Activated CD4-positive, alpha-beta memory T cell treated with anti-CD3 and anti-CD28 coated beads for 36 hours (primary cell): ENCODE results near the gene SF1. TPM values are rescaled to one million over a fixed set of nuclear protein-coding genes. Genes with fewer than 3 reads are reported as not detected.

Experiments used
- CTCF ChIA-PET: fragments of 350-600 bp; sonication (Branson Sonifier 250); formaldehyde crosslinking; loops from one replicate; lab custom pipeline; 2021; ENCODE audit warnings: antibody characterized with exemption, inconsistent platforms; lab: Charles Lee
- POLR2A ChIA-PET: fragments of 350-600 bp; sonication (Branson Sonifier 250); formaldehyde crosslinking; loops from one replicate; lab custom pipeline; 2021; ENCODE audit warnings: antibody characterized with exemption; lab: Charles Lee
- DNase-seq: peaks from one replicate; pipeline ENCODE4 v3.0.0-alpha.2; 2020
- H3K27ac Mint-ChIP-seq: one replicate; pipeline ENCODE4 v1.8.0; 2021; ENCODE audit warnings: mixed read lengths
- H3K27me3 Mint-ChIP-seq: one replicate; pipeline ENCODE4 v1.8.0; 2021; ENCODE audit warnings: mixed read lengths
- H3K36me3 Mint-ChIP-seq: one replicate; pipeline ENCODE4 v1.8.0; 2021; ENCODE audit warnings: mixed read lengths
- H3K4me1 Mint-ChIP-seq: one replicate; pipeline ENCODE4 v1.8.0; 2021; ENCODE audit warnings: low read depth, mixed read lengths
- H3K4me3 Mint-ChIP-seq: one replicate; pipeline ENCODE4 v1.8.0; 2021; ENCODE audit warnings: mild to moderate bottlenecking, mixed read lengths
- H3K9me3 Mint-ChIP-seq: one replicate; pipeline ENCODE4 v1.8.0; 2021; ENCODE audit warnings: mixed read lengths
- intact Hi-C: fragments of 100-400 bp; cut with micrococcal nuclease; formaldehyde crosslinking; loops from one replicate; pipeline ENCODE4 v1.15.1; 2023
- total RNA-seq, 2 experiments: library from RNA; stranded (reverse); gene quantifications; one replicate each; pipeline ENCODE4 v1.2.3, GENCODE V29; 2021

Gene SF1
- total RNA-seq, 2 experiments from 2014 or later, result 323 to 328 TPM

- intact Hi-C loops, result no loop called here
- Mint-ChIP-seq H3K27ac (no peak overlapping the region), H3K9me3 (no peaks in the 10 kb centered on the region), H3K4me1 (peaks cover 17% of the 10 kb centered on the region), H3K27me3 (no peaks in the 10 kb centered on the region), H3K4me3 (no peak overlapping the region), H3K36me3 (peaks cover 9% of the 10 kb centered on the region)
- CTCF ChIA-PET, result interaction anchor here (0.8 to 1.7 kb wide), 2 partner anchors 10 to 13 kb away, joined by 3 to 6 read pairs; no protein-coding TSS in a partner anchor
- POLR2A ChIA-PET, result interaction anchor here (0.6 kb wide), 1 partner anchor 15 kb away, joined by 3 read pairs; no protein-coding TSS in a partner anchor
- no peak for DNase-seq
Observed at GRCh38 chr11:64757549-64758329, 20.6 kb downstream of the SF1 start.

- Mint-ChIP-seq H3K27me3 (no peaks in the 10 kb centered on the region), H3K9me3 (no peaks in the 10 kb centered on the region), H3K27ac (no peak overlapping the region), H3K36me3 (peaks cover 1% of the 10 kb centered on the region), H3K4me3 (no peak overlapping the region), H3K4me1 (peaks cover 5% of the 10 kb centered on the region)
- DNase-seq, result no peak
- intact Hi-C loops, result no loop called here
- CTCF ChIA-PET, result interaction anchor here (1.3 kb wide), 1 partner anchor 13 kb away, joined by 5 read pairs; no protein-coding TSS in a partner anchor
- POLR2A ChIA-PET, result no interaction called here
Observed at GRCh38 chr11:64755681-64756361, 22.5 kb downstream of the SF1 start.

DNA sequence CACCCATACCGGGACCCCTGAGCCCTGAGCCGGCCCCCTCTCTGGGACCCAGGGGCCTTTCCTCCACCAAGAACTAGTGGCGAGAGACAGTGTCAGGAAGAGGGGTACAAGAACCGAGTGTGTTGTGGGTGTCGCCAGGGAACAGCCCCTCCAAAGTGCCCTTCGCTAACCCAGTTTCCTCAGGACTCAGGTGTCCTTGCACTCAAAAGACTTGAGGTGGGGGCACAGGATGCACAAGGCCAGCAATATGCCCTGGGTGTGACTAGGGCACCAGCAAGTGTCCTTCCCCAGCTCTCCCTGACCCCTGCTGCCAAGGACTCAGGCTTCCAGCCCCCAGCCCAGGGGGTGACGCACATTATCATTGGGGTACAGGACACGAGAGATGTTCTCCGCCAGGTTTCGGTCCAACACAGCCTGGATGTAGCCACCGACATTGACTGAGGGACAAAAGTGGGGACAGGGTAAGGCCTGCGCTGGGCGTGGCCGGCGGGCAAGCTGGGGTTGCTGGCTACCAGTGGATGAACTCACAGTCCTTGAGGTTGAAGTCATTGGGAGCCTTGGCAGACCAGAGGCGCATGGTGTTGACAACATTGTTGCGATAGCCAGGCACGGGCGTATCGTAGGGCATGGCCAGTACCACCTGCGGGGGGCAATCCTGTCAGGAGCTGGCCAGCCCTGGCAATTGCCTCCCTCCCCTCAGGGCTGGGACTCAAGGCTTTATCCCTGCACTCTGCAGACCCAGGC, 23.3 kb downstream of the SF1 start:
- H3K4me1 Mint-ChIP-seq, result peaks cover 5% of the 10 kb centered on the region
- intact Hi-C loops, result no loop called here
- H3K27ac Mint-ChIP-seq, result no peak overlapping the region
- peaks cover 1% of the 10 kb centered on the region for H3K36me3 Mint-ChIP-seq
- H3K4me3 Mint-ChIP-seq, result no peak overlapping the region
- H3K27me3 Mint-ChIP-seq, result no peaks in the 10 kb centered on the region
- no peaks in the 10 kb centered on the region for H3K9me3 Mint-ChIP-seq
- no peak for DNase-seq
- POLR2A ChIA-PET, result no interaction called here
- CTCF ChIA-PET, result interaction anchor here (1.0 to 1.3 kb wide), 2 partner anchors 11 to 12 kb away, joined by 3 to 5 read pairs; partner anchors contain the start of gene RASGRP2

DNA sequence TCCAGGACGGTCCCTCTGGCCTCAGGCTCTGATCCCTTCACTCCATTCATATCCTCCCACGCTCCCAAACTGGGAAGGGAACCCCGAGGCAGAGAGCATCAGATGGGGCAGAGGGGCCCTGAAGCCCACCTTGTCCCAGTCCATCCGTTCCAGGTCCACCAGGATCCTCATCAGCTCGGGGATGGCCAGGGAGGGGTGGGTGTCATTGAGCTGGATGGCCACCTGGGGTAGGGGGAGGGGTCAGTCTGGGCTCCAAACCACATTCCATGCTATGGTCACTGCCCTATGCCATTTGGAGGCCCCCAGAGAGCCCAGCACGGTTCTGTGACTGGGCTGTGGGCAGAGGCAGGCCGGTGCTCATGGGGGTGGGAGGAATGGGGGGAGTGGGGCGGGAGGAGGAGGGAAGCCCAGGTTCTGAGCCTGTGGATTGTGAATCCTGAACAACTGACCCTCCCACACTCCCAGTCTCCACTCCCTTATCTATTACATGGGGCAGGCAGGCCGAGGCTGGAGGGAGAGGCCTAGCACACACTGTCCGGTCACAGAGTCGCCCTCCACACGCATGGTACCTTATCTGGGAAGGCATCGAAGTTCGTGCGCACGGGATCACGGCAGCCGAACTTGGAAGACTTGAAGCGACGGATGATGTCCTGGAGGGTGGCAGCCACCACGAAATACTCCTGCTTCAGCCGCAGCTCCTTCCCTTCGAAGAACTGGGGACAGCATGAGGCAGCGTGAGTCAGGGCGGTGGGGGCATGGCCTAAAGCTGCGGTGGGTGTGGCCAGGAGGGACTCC, 24.0 kb downstream of the SF1 start:
- peaks cover 1% of the 10 kb centered on the region for H3K36me3 Mint-ChIP-seq
- H3K4me3 Mint-ChIP-seq, result no peak overlapping the region
- no peaks in the 10 kb centered on the region for H3K27me3 Mint-ChIP-seq
- no peaks in the 10 kb centered on the region for H3K9me3 Mint-ChIP-seq
- peaks cover 5% of the 10 kb centered on the region for H3K4me1 Mint-ChIP-seq
- no peak overlapping the region for H3K27ac Mint-ChIP-seq
- ChIA-PET POLR2A (no interaction called here), CTCF (interaction anchor here (1.0 to 1.3 kb wide), 2 partner anchors 10 to 12 kb away, joined by 3 to 5 read pairs; partner anchors contain the start of gene RASGRP2)
- intact Hi-C loops, result no loop called here
- DNase-seq, result no peak

DNA sequence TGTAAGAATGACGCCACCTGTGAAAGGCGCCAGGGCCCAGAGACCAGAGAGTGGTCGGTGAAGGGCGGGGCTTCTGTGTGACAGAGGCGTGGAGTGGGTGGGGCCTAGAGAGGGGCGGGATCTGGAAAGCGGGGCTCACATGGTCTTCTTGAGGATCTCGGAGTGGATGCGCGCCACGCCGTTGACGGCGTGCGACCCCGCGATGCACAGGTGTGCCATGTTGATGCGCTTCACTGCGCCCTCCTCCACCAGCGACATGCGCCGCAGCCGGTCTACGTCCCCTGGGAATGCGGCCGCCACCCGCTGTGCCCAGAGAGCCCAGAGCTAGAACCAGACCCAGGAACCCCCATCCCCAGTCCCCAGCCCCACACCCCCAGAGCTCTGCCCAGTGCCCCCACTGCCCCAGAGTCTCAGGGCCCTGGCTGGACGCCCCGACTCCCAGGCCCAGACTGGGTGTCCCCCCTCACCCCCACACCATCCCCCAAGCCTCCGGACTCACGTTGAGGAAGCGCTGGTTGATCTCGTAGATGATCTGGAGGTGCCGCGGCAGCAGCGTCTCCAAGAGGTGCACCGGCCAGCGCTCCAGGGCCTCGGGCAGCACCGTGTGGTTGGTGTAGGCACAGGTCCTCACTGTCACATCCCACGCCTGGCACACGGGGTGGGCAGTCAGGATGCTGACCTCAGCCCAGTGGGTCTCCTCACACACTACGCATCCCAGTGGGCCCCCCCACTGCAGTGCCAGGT, 24.8 kb downstream of the SF1 start:
- DNase-seq, result no peak
- CTCF ChIA-PET, result no interaction called here
- Mint-ChIP-seq H3K27me3 (no peaks in the 10 kb centered on the region), H3K27ac (no peak overlapping the region), H3K4me1 (peaks cover 5% of the 10 kb centered on the region), H3K36me3 (peaks cover 1% of the 10 kb centered on the region), H3K9me3 (no peaks in the 10 kb centered on the region), H3K4me3 (no peak overlapping the region)
- POLR2A ChIA-PET, result no interaction called here
- intact Hi-C loops, result no loop called here

DNA sequence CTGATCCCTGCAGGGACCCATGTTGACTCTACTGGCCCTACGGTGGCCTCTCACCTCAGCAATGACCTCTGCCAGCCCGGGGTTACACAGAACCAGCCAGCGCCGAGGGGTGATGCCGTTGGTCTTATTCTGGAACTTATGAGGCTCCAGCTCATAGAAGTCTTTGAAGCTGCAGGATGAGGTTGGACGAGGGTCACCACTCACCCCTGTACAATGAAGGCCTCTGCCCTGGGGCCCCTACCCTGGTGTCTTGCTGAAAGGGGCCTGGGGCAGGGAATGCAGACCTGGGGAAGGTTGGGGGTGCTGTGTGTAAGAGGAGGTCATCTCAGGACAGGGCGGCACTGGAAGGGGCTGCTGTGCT, 25.3 kb downstream of the SF1 start:
- H3K4me3 Mint-ChIP-seq, result no peak overlapping the region
- ChIA-PET POLR2A (interaction anchor here (0.8 kb wide), 1 partner anchor 11 kb away, joined by 3 read pairs; no protein-coding TSS in a partner anchor), CTCF (no interaction called here)
- H3K27ac Mint-ChIP-seq, result no peak overlapping the region
- DNase-seq, result no peak
- peaks cover 5% of the 10 kb centered on the region for H3K4me1 Mint-ChIP-seq
- no peaks in the 10 kb centered on the region for H3K9me3 Mint-ChIP-seq
- H3K27me3 Mint-ChIP-seq, result no peaks in the 10 kb centered on the region
- peaks cover 1% of the 10 kb centered on the region for H3K36me3 Mint-ChIP-seq
- intact Hi-C loops, result no loop called here

GRCh38 chr11:64752175-64752970, 26.0 kb downstream of the SF1 start:
- Mint-ChIP-seq H3K27me3 (no peaks in the 10 kb centered on the region), H3K4me3 (no peak overlapping the region), H3K9me3 (no peaks in the 10 kb centered on the region), H3K27ac (no peak overlapping the region), H3K4me1 (peaks cover 5% of the 10 kb centered on the region), H3K36me3 (peaks cover 1% of the 10 kb centered on the region)
- ChIA-PET POLR2A (interaction anchor here (0.8 kb wide), 1 partner anchor 12 kb away, joined by 3 read pairs; no protein-coding TSS in a partner anchor), CTCF (interaction anchor here (1.3 to 1.4 kb wide), 2 partner anchors 10 to 16 kb away, joined by 4 to 5 read pairs; no protein-coding TSS in a partner anchor)
- DNase-seq, result no peak
- intact Hi-C loops, result no loop called here

GRCh38 chr11:64751580-64751979, 26.8 kb downstream of the SF1 start:
- H3K9me3 Mint-ChIP-seq, result no peaks in the 10 kb centered on the region
- peaks cover 1% of the 10 kb centered on the region for H3K36me3 Mint-ChIP-seq
- ChIA-PET POLR2A (no interaction called here), CTCF (interaction anchor here (1.3 to 1.4 kb wide), 2 partner anchors 9 to 16 kb away, joined by 4 to 5 read pairs; no protein-coding TSS in a partner anchor)
- DNase-seq, result no peak
- H3K27me3 Mint-ChIP-seq, result no peaks in the 10 kb centered on the region
- H3K4me1 Mint-ChIP-seq, result peaks cover 5% of the 10 kb centered on the region
- H3K4me3 Mint-ChIP-seq, result no peak overlapping the region
- no peak overlapping the region for H3K27ac Mint-ChIP-seq
- intact Hi-C loops, result no loop called here

DNA sequence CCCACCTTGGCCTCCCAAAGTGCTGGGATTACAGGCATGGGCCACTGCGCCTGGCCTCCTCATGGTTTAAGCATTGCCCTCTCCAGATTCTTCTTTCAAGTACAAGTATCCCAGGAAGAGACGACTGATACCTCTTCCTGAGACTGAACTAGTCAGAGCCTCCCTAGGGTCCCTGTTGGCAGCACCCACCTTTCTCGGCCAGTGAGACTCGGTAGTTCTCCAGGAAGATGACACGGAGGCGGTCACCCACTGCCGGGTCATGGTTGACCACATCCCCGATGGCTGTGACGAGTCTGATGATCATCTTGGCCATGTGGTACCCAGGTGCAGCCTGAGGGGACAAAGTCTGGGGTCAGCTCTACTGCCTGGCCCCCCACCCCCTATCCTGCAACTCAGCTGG, 27.2 kb downstream of the SF1 start:
- Mint-ChIP-seq H3K36me3 (peaks cover 1% of the 10 kb centered on the region), H3K4me3 (no peak overlapping the region), H3K27ac (no peak overlapping the region), H3K27me3 (no peaks in the 10 kb centered on the region), H3K9me3 (no peaks in the 10 kb centered on the region), H3K4me1 (peaks cover 5% of the 10 kb centered on the region)
- intact Hi-C loops, result no loop called here
- CTCF ChIA-PET, result interaction anchor here (1.3 to 1.4 kb wide), 2 partner anchors 9 to 17 kb away, joined by 4 to 5 read pairs; no protein-coding TSS in a partner anchor
- no peak for DNase-seq
- POLR2A ChIA-PET, result no interaction called here

DNA sequence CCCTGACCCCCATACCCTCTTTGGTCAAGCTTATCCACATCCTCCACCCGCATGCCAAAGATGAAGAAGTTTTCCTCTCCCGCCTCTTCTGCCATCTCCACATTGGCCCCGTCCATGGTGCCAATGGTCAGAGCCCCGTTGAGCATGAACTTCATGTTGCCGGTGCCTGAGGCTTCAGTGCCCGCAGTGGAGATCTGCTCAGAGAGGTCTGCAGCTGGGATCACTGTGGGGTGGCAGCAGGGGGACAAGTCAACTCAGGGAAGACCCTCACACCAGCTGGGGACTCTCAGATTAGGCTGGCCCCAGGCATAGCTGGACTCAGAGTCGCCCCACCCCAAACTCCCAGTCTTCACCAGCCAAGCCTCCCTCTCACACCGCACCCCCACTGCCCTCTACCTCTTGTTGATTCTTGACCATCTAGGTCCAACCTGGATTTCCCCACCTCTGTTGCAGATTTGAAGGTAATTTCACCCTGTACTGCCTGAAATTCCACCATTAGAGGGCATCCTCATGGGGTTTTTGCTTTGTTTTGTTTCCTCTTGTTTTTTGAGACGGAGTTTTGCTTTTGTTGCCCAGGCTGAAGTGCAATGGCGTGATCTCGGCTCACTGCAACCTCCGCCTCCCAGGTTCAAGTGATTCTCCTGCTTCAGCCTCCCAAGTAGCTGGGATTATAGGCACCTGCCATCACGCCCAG, 27.8 kb downstream of the SF1 start:
- Mint-ChIP-seq H3K36me3 (peaks cover 1% of the 10 kb centered on the region), H3K4me1 (peaks cover 8% of the 10 kb centered on the region), H3K27me3 (no peaks in the 10 kb centered on the region), H3K4me3 (no peak overlapping the region), H3K27ac (no peak overlapping the region), H3K9me3 (no peaks in the 10 kb centered on the region)
- POLR2A ChIA-PET, result no interaction called here
- no peak for DNase-seq
- intact Hi-C loops, result no loop called here
- CTCF ChIA-PET, result no interaction called here
